Endothelial cell of umbilical vein (primary cell): ENCODE results near the gene P3H2. TPM values are rescaled to one million over a fixed set of nuclear protein-coding genes. Genes with fewer than 3 reads are reported as not detected.

Experiments used
- BruUV-seq: library from RNA; stranded (reverse); fragments of 400-500 nt; replicated peaks from 2 replicates; lab custom pipeline; 2021; lab: Mats Ljungman, UMichigan
- CTCF ChIA-PET: fragments of 300-600, 350-600 bp; sonication (Branson Sonifier 250); formaldehyde crosslinking; loops from one replicate; lab custom pipeline; 2021; ENCODE audit warnings: antibody characterized with exemption, inconsistent platforms; lab: Charles Lee
- POLR2A ChIA-PET: fragments of 300-600, 350-600 bp; sonication (Branson Sonifier 250); formaldehyde crosslinking; loops from one replicate; lab custom pipeline; 2021; ENCODE audit warnings: antibody characterized with exemption, inconsistent platforms; lab: Charles Lee
- DNase-seq: peaks from one replicate; pipeline ENCODE4 v3.0.0-alpha.2; 2011; ENCODE audit warnings: low read depth, low spot score
- FAIRE-seq: peaks from 2 replicates; lab custom pipeline; 2011; peaks lifted over from hg19 to GRCh38; lab: Jason Lieb, UNC
- H2AFZ ChIP-seq: 2 replicates; pipeline ENCODE4 v1.6.0; 2012; ENCODE audit warnings: low read depth, low read length, control low read depth, inconsistent platforms
- H3K27ac ChIP-seq: 2 replicates; pipeline ENCODE4 v1.5.1; 2011; ENCODE audit warnings: low read depth, mild to moderate bottlenecking, control low read depth, low read length, moderate library complexity; ENCODE audit not compliant: insufficient read depth
- H3K27me3 ChIP-seq, 2 experiments: 2 replicates each; pipeline versions ENCODE4 v1.6.0 to v1.6.1; 2011; ENCODE audit warnings: low read length in 2 of 2, mixed read lengths in 1 of 2; ENCODE audit not compliant: control insufficient read depth in 2 of 2, insufficient read depth in 2 of 2
- H3K36me3 ChIP-seq, 2 experiments: 2 replicates in 1 of 2; 3 replicates in 1 of 2; pipeline ENCODE4 v1.5.1; 2011; ENCODE audit warnings: low read length in 2 of 2, mild to moderate bottlenecking in 1 of 2, moderate library complexity in 1 of 2; ENCODE audit not compliant: control insufficient read depth in 2 of 2, insufficient read depth in 2 of 2; ENCODE audit errors: extremely low read depth in 1 of 2
- H3K4me1 ChIP-seq: 3 replicates; pipeline ENCODE4 v1.5.1; 2011; ENCODE audit warnings: mild to moderate bottlenecking, low read length; ENCODE audit not compliant: control insufficient read depth, insufficient read depth; ENCODE audit errors: extremely low read depth
- H3K4me2 ChIP-seq: 2 replicates; pipeline ENCODE4 v1.6.1; 2011; ENCODE audit warnings: low read length, control low read depth, mixed read lengths; ENCODE audit not compliant: insufficient read depth
- H3K4me3 ChIP-seq, 3 experiments: fragments of 200-600 bp in 1 of 3; sonication (generic), shearing (Covaris generic) in 1 of 3; replicated peaks in 1 of 3; 2 replicates each; pipeline ENCODE4 v1.5.1; 2011 to 2016; ENCODE audit warnings: control low read depth in 3 of 3, low read length in 3 of 3, mild to moderate bottlenecking in 2 of 3, inconsistent platforms in 1 of 3, low read depth in 1 of 3, moderate library complexity in 1 of 3; ENCODE audit not compliant: insufficient read depth in 1 of 3
- H3K79me2 ChIP-seq: 2 replicates; pipeline ENCODE4 v1.6.0; 2012; ENCODE audit warnings: low read length, inconsistent platforms; ENCODE audit not compliant: control insufficient read depth, insufficient read depth
- H3K9ac ChIP-seq: replicated peaks from 2 replicates; pipeline ENCODE3; 2011; ENCODE audit warnings: low read length, control low read depth; ENCODE audit not compliant: insufficient read depth; ENCODE audit errors: extremely low read depth
- H3K9me1 ChIP-seq: replicated peaks from 3 replicates; pipeline ENCODE4 v1.6.0; 2011; ENCODE audit warnings: mild to moderate bottlenecking, low read length; ENCODE audit not compliant: control insufficient read depth, insufficient read depth; ENCODE audit errors: extremely low read depth
- H3K9me3 ChIP-seq: replicated peaks from 2 replicates; pipeline ENCODE4 v1.5.1; 2012; ENCODE audit warnings: low read length, inconsistent platforms; ENCODE audit not compliant: control insufficient read depth, insufficient read depth
- H4K20me1 ChIP-seq: replicated peaks from 2 replicates; pipeline ENCODE3; 2011; ENCODE audit warnings: mild to moderate bottlenecking, low read length; ENCODE audit not compliant: control insufficient read depth, insufficient read depth; ENCODE audit errors: extremely low read depth
- CTCF ChIP-seq, 2 donors: IDR thresholded peaks; 1 replicate in 1 of 2; 2 replicates in 1 of 2; pipeline ENCODE4 v1.5.1; 2011; ENCODE audit warnings: low read length in 2 of 2, mild to moderate bottlenecking in 2 of 2, moderate library complexity in 2 of 2, control low read depth in 1 of 2, inconsistent platforms in 1 of 2, low read depth in 1 of 2; ENCODE audit not compliant: insufficient read depth in 1 of 2; ENCODE audit errors: extremely low read depth in 1 of 2
- EZH2 ChIP-seq: IDR thresholded peaks from 2 replicates; pipeline ENCODE4 v1.6.1; 2012; ENCODE audit warnings: borderline replicate concordance, low read depth, mild to moderate bottlenecking, moderate library complexity, low read length, inconsistent platforms; ENCODE audit not compliant: severe bottlenecking
- FOS ChIP-seq: IDR thresholded peaks from 2 replicates; pipeline ENCODE4 v1.6.1; 2011; ENCODE audit warnings: mild to moderate bottlenecking, low read length, moderate library complexity, borderline replicate concordance; ENCODE audit not compliant: insufficient read depth
- GATA2 ChIP-seq: IDR thresholded peaks from 2 replicates; pipeline ENCODE4 v1.7.0; 2011; ENCODE audit warnings: low read depth, mild to moderate bottlenecking, moderate library complexity, mixed read lengths, low read length; ENCODE audit not compliant: insufficient read length, insufficient read depth
- JUN ChIP-seq: IDR thresholded peaks from 2 replicates; pipeline ENCODE4 v1.6.1; 2011; ENCODE audit warnings: borderline replicate concordance, low read depth; ENCODE audit not compliant: insufficient read length, insufficient read depth
- MAX ChIP-seq: IDR thresholded peaks from 2 replicates; pipeline ENCODE4 v1.6.1; 2011; ENCODE audit not compliant: insufficient read depth, insufficient read length
- MYC ChIP-seq: IDR thresholded peaks from one replicate; pipeline ENCODE4 v1.6.1; 2011; ENCODE audit warnings: mild to moderate bottlenecking, low read depth, low read length
- POLR2A ChIP-seq: IDR thresholded peaks from 2 replicates; pipeline ENCODE4 v1.6.1; 2012; ENCODE audit warnings: low read depth, mild to moderate bottlenecking, control low read depth, low read length
- POLR2AphosphoS5 ChIP-seq: IDR thresholded peaks from 2 replicates; pipeline ENCODE4 v1.6.1; 2012; ENCODE audit warnings: low read depth, mild to moderate bottlenecking, control low read depth, low read length, moderate library complexity; ENCODE audit not compliant: insufficient read depth
- dilution Hi-C: fragments of 300-500 bp; cut with MboI; formaldehyde crosslinking; loops from one replicate; pipeline ENCODE4 v1.15.0; 2019; ENCODE audit warnings: low sequenced_read_pairs; ENCODE audit not compliant: extremely low pct_ligation_motif_present
- intact Hi-C: fragments of 100-400 bp; cut with micrococcal nuclease; formaldehyde crosslinking; loops from one replicate; pipeline ENCODE4 v1.10.0; 2022
- polyA plus RNA-seq, 4 experiments: library from polyadenylated mRNA; depleted of rRNA in 3 of 4; stranded (reverse) in 3 of 4; unstranded in 1 of 4; fragments of >200 nt; gene quantifications; 2 replicates each; pipeline versions ENCODE4 v1.2.1 to v1.2.3, GENCODE V29; 2011 to 2012; ENCODE audit warnings: missing spikeins in 1 of 4
- total RNA-seq: library from RNA; stranded (reverse); gene quantifications from 2 replicates; pipeline ENCODE4 v1.2.3, GENCODE V29; 2021

The P3H2 gene
- total and polyA plus RNA-seq, 2 donors (not counting 3 experiments of a cell fraction or from before 2014, with no cell fraction given), result 6.6 to 6.8 TPM

- no peaks in the 10 kb centered on the region for H3K9me3 ChIP-seq
- H3K4me2 ChIP-seq, result no peak overlapping the region
- no peak for DNase-seq
- H3K27ac ChIP-seq, result no peak overlapping the region
- no peaks in the 10 kb centered on the region for H3K79me2 ChIP-seq
- no peaks in the 10 kb centered on the region for H3K27me3 ChIP-seq
- H4K20me1 ChIP-seq, result no peaks in the 10 kb centered on the region
- ChIA-PET CTCF (no interaction called here), POLR2A (no interaction called here)
- H3K4me1 ChIP-seq, result no peaks in the 10 kb centered on the region
- FAIRE-seq, result no peak
- intact Hi-C loops, result no loop called here
- H2AFZ ChIP-seq, result no peak overlapping the region
- H3K9ac ChIP-seq, result no peak overlapping the region
- TF ChIP-seq EZH2 (no peak), MAX (no peak)
- no peak overlapping the region for H3K4me3 ChIP-seq
- H3K9me1 ChIP-seq, result no peaks in the 10 kb centered on the region
- H3K36me3 ChIP-seq, result no peaks in the 10 kb centered on the region
- dilution Hi-C loops, result no loop called here
- BruUV-seq, result no TSS peak
Observed at GRCh38 chr3:190040145-190040544, 80.6 kb downstream of the P3H2 start.

- ChIA-PET POLR2A (no interaction called here), CTCF (interaction anchor here (0.6 to 1.0 kb wide), 4 partner anchors 13 to 148 kb away, joined by 3 to 4 read pairs (median 3); no protein-coding TSS in a partner anchor)
- intact Hi-C loops, result no loop called here
- no peak overlapping the region for H3K9ac ChIP-seq
- H3K4me1 ChIP-seq, result no peaks in the 10 kb centered on the region
- no peaks in the 10 kb centered on the region for H4K20me1 ChIP-seq
- no peaks in the 10 kb centered on the region for H3K9me1 ChIP-seq
- H3K4me3 ChIP-seq, result no peak overlapping the region
- no peaks in the 10 kb centered on the region for H3K9me3 ChIP-seq
- FAIRE-seq, result no peak
- dilution Hi-C loops, result no loop called here
- no peak overlapping the region for H2AFZ ChIP-seq
- no TSS peak for BruUV-seq
- no peak overlapping the region for H3K4me2 ChIP-seq
- H3K79me2 ChIP-seq, result no peaks in the 10 kb centered on the region
- peak; percentile 47 for DNase-seq
- TF ChIP-seq CTCF (IDR thresholded peaks at IDR 0.05; ENCODE audit: extremely low read depth in 1 of 2, insufficient read depth in 1 of 2, low read depth in 1 of 2, low read length in 2 of 2) (no peak), EZH2 (no peak), POLR2A (no peak), POLR2AphosphoS5 (no peak), MYC (no peak), MAX (no peak), FOS (no peak), JUN (no peak), GATA2 (no peak)
- no peaks in the 10 kb centered on the region for H3K36me3 ChIP-seq
- H3K27me3 ChIP-seq, result no peaks in the 10 kb centered on the region
- H3K27ac ChIP-seq, result no peak overlapping the region
Observed at GRCh38 chr3:190038050-190038933, 82.4 kb downstream of the P3H2 start.
